Upper lobe of left lung (tissue), 4 donors: Measurements from ENCODE around the gene RPL7A.

ENCODE experiments used
- CTCF ChIP-seq, 6 experiments: fragments of 450-650 bp in 4 of 6; fragments of 200-600 bp in 2 of 6; sonication (generic) in 2 of 6; IDR thresholded peaks; one replicate each; pipeline ENCODE4 v1.5.1; 2016 to 2019; ENCODE audit warnings: antibody characterized with exemption in 6 of 6
- POLR2AphosphoS5 ChIP-seq, 2 donors: sonication (generic); formaldehyde crosslinking; IDR thresholded peaks; one replicate each; pipeline ENCODE4 v1.5.1; 2017; ENCODE audit warnings: antibody characterized with exemption in 2 of 2

- no peak for TF ChIP-seq CTCF (IDR thresholded peaks at IDR 0.05)
- TF ChIP-seq POLR2AphosphoS5 (IDR thresholded peaks at IDR 0.05), result no peak
Observed at GRCh38 chr9:133389562-133389961, 41.5 kb downstream of the RPL7A start.
